NCI-H774 (cell line): Measurements from ENCODE around the gene STARD13.

Experiments
- DNase-seq: peaks from one replicate; lab custom pipeline; 2025; lab: John Stamatoyannopoulos, UW

Gene STARD13

GRCh38 chr13:33285420-33286124 lies at the start of gene STARD13:
STARD13 (minus strand) TSS chr13:33285755; CDS start chr13:33285638, 117 bp downstream.
- DNase-seq = peak; percentile 23

GRCh38 chr13:33334831-33335230 lies 49.3 kb upstream of the STARD13 start:
- DNase-seq = no peak

GRCh38 chr13:33331962-33332361 lies 46.4 kb upstream of the STARD13 start:
- no peak for DNase-seq

- DNase-seq = no peak
Observed at GRCh38 chr13:33330483-33330882, 44.9 kb upstream of the STARD13 start.

GRCh38 chr13:33328701-33329100 lies 43.1 kb upstream of the STARD13 start:
- DNase-seq = no peak

- DNase-seq = no peak
Observed at GRCh38 chr13:33326723-33327122, 41.2 kb upstream of the STARD13 start.

GRCh38 chr13:33326246-33326645 lies 40.7 kb upstream of the STARD13 start:
- no peak for DNase-seq

GRCh38 chr13:33323801-33324510 lies 38.4 kb upstream of the STARD13 start:
- no peak for DNase-seq

- DNase-seq = no peak
Observed at GRCh38 chr13:33322965-33323668, 37.6 kb upstream of the STARD13 start.

- no peak for DNase-seq
Observed at GRCh38 chr13:33322543-33322809, 36.9 kb upstream of the STARD13 start.

- no peak for DNase-seq
Observed at GRCh38 chr13:33321686-33322542, 36.4 kb upstream of the STARD13 start.

- DNase-seq = no peak
Observed at GRCh38 chr13:33319859-33320258, 34.3 kb upstream of the STARD13 start.

GRCh38 chr13:33318744-33319143 lies 33.2 kb upstream of the STARD13 start:
- DNase-seq = no peak

- no peak for DNase-seq
Observed at GRCh38 chr13:33318037-33318436, 32.5 kb upstream of the STARD13 start.

- no peak for DNase-seq
Observed at GRCh38 chr13:33316890-33317289, 31.3 kb upstream of the STARD13 start.

GRCh38 chr13:33313504-33313903 lies 27.9 kb upstream of the STARD13 start:
- no peak for DNase-seq

- DNase-seq = no peak
Observed at GRCh38 chr13:33312861-33313212, 27.3 kb upstream of the STARD13 start.

GRCh38 chr13:33312150-33312860 lies 26.8 kb upstream of the STARD13 start:
- DNase-seq = no peak

GRCh38 chr13:33311040-33311439 lies 25.5 kb upstream of the STARD13 start:
- no peak for DNase-seq

GRCh38 chr13:33310245-33311038 lies 24.9 kb upstream of the STARD13 start:
- no peak for DNase-seq

GRCh38 chr13:33308863-33309262 lies 23.3 kb upstream of the STARD13 start:
- no peak for DNase-seq
